ENCODE data around the gene BEST2. TPM values are rescaled to one million over a fixed set of nuclear protein-coding genes. Genes with fewer than 3 reads are reported as not detected.

Gene BEST2
- total RNA-seq, 1 experiment from 2014 or later = 0.10 TPM

- TF ChIP-seq POLR2A (IDR thresholded peaks at IDR 0.05; ENCODE audit: borderline replicate concordance, extremely low read depth, insufficient read depth, insufficient read length) = no peak
- TF ChIP-seq ZNF274 (IDR thresholded peaks at IDR 0.05; ENCODE audit: low read depth, low read length) = no peak
- TF ChIP-seq POLR2AphosphoS5 (IDR thresholded peaks at IDR 0.05; ENCODE audit: low read depth, low read length) = no peak
- TF ChIP-seq SRF (IDR thresholded peaks at IDR 0.05; ENCODE audit: low read depth) = no peak
- no peak for TF ChIP-seq ELF1 (IDR thresholded peaks at IDR 0.05; ENCODE audit: borderline replicate concordance, low read depth)
- no peak for TF ChIP-seq YY1 (IDR thresholded peaks at IDR 0.05; ENCODE audit: extremely low read depth, insufficient replicate concordance, low read depth, low read length)
- TF ChIP-seq SIN3A (IDR thresholded peaks at IDR 0.05; ENCODE audit: low read depth) = no peak
- no peak for TF ChIP-seq CTCF (IDR thresholded peaks at IDR 0.05 in 2 of 3, conservative IDR thresholded peaks at IDR 0.05 in 1 of 3; ENCODE audit: borderline replicate concordance in 1 of 3, insufficient read depth in 1 of 3, low read depth in 2 of 3, low read length in 2 of 3)
- TF ChIP-seq EGR1 (IDR thresholded peaks at IDR 0.05; ENCODE audit: low read depth) = no peak
- no peak for TF ChIP-seq EZH2phosphoT487 (IDR thresholded peaks at IDR 0.05; ENCODE audit: borderline replicate concordance)
- TF ChIP-seq, protein P1, sequence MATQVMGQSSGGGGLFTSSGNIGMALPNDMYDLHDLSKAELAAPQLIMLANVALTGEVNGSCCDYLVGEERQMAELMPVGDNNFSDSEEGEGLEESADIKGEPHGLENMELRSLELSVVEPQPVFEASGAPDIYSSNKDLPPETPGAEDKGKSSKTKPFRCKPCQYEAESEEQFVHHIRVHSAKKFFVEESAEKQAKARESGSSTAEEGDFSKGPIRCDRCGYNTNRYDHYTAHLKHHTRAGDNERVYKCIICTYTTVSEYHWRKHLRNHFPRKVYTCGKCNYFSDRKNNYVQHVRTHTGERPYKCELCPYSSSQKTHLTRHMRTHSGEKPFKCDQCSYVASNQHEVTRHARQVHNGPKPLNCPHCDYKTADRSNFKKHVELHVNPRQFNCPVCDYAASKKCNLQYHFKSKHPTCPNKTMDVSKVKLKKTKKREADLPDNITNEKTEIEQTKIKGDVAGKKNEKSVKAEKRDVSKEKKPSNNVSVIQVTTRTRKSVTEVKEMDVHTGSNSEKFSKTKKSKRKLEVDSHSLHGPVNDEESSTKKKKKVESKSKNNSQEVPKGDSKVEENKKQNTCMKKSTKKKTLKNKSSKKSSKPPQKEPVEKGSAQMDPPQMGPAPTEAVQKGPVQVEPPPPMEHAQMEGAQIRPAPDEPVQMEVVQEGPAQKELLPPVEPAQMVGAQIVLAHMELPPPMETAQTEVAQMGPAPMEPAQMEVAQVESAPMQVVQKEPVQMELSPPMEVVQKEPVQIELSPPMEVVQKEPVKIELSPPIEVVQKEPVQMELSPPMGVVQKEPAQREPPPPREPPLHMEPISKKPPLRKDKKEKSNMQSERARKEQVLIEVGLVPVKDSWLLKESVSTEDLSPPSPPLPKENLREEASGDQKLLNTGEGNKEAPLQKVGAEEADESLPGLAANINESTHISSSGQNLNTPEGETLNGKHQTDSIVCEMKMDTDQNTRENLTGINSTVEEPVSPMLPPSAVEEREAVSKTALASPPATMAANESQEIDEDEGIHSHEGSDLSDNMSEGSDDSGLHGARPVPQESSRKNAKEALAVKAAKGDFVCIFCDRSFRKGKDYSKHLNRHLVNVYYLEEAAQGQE (IDR thresholded peaks at IDR 0.05; ENCODE audit: low read depth) = no peak
- TF ChIP-seq, protein P2, sequence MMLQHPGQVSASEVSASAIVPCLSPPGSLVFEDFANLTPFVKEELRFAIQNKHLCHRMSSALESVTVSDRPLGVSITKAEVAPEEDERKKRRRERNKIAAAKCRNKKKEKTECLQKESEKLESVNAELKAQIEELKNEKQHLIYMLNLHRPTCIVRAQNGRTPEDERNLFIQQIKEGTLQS (IDR thresholded peaks at IDR 0.05) = no peak
- no peak for TF ChIP-seq JUND (IDR thresholded peaks at IDR 0.05)
- no peak for TF ChIP-seq ZFX (IDR thresholded peaks at IDR 0.05)
- TF ChIP-seq CBX3 (IDR thresholded peaks at IDR 0.05; ENCODE audit: low read depth) = no peak
- no peak for TF ChIP-seq RAD21 (IDR thresholded peaks at IDR 0.05; ENCODE audit: low read depth)
- TF ChIP-seq, protein P3, sequence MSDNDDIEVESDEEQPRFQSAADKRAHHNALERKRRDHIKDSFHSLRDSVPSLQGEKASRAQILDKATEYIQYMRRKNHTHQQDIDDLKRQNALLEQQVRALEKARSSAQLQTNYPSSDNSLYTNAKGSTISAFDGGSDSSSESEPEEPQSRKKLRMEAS (IDR thresholded peaks at IDR 0.05) = no peak
- TF ChIP-seq CEBPB (IDR thresholded peaks at IDR 0.05; ENCODE audit: low read depth) = no peak
- no peak for TF ChIP-seq EZH2 (IDR thresholded peaks at IDR 0.05)
- RAD21 ChIA-PET (ENCODE audit: low non-redundant PET in 1 of 2, low total read pairs in 2 of 2, uncharacterized antibody in 2 of 2, unreplicated experiment in 2 of 2) = interaction anchor here (0.6 to 2.7 kb wide), 5 partner anchors 10 to 18 kb away, joined by 3 to 15 read pairs (median 8); partner anchors contain the start of gene JUNB (in 1 of the 2)
- CTCF ChIA-PET = interaction anchor here (1.0 to 7.0 kb wide), 6 partner anchors 11 to 56 kb away, joined by 4 to 88 read pairs (median 44); partner anchors contain the start of genes JUNB and RTBDN
- POLR2A ChIA-PET = interaction anchor here (1.3 to 8.8 kb wide), 2 partner anchors 13 to 15 kb away, joined by 6 to 172 read pairs; partner anchors contain the start of gene JUNB
- H3K36me3 ChIP-seq (ENCODE audit: control insufficient read depth in 1 of 2, insufficient read depth in 2 of 2, low read length in 2 of 2) = no peaks in the 10 kb centered on the region
- ATAC-seq (no peak), DNase-seq (ENCODE audit: low read depth, low spot score) (no peak)
- no peaks in the 10 kb centered on the region for H4K20me1 ChIP-seq (ENCODE audit: insufficient read depth)
- BruUV-seq (replicated peaks) = TSS peak; percentile 79
- no peak overlapping the region for H2AFZ ChIP-seq (ENCODE audit: low read depth, low read length, poor library complexity, severe bottlenecking)
- peaks cover 6% of the 10 kb centered on the region; the same call in 1 of the 2 replicates for H3K79me2 ChIP-seq (ENCODE audit: insufficient read depth, low read length)
- H3K4me3 ChIP-seq (replicated peaks in 1 of 2; ENCODE audit: low read depth in 1 of 2, low read length in 2 of 2) = peak overlapping the region; percentile 66 to 68
- H3K27ac ChIP-seq (ENCODE audit: low read depth, low read length) = peak overlapping the region; percentile 96
- intact Hi-C loops (cut with micrococcal nuclease) = loop anchor here (2.0 to 5.0 kb wide), 2 partner anchors 14 to 68 kb away; no protein-coding TSS in a partner anchor
- no peaks in the 10 kb centered on the region for H3K9me2 ChIP-seq (ENCODE audit: insufficient read depth)
- no peaks in the 10 kb centered on the region for H3K27me3 ChIP-seq (ENCODE audit: insufficient read depth, low read length)
- H3K4me2 ChIP-seq (ENCODE audit: low read length) = peak overlapping the region; percentile 85
- peaks cover 53 to 80% of the 10 kb centered on the region in 2 experiments for H3K4me1 ChIP-seq (ENCODE audit: control insufficient read depth in 1 of 2, insufficient read depth in 2 of 2, low read length in 2 of 2)
- H3K9me3 ChIP-seq (ENCODE audit: control insufficient read depth in 1 of 2, insufficient read depth in 1 of 2, low read depth in 1 of 2, low read length in 2 of 2) = no peaks in the 10 kb centered on the region
- peak overlapping the region; percentile 78 for H3K9ac ChIP-seq (ENCODE audit: low read length)
These were observed 27.2 kb downstream of the BEST2 start for GRCh38 chr19:12778905-12779161.

Measured in HCT116 (cell line).